ENCODE data around the gene ZEB2.

The ZEB2 gene

GRCh38 chr2:144474017-144474416 lies 45.9 kb downstream of the ZEB2 start:
- H3K27me3 ChIP-seq (ENCODE audit: insufficient read depth, poor library complexity, severe bottlenecking): no peaks in the 10 kb centered on the region
- TF ChIP-seq CTCF (IDR thresholded peaks at IDR 0.05; ENCODE audit: insufficient read depth, low read length): no peak
- TF ChIP-seq, protein P1, sequence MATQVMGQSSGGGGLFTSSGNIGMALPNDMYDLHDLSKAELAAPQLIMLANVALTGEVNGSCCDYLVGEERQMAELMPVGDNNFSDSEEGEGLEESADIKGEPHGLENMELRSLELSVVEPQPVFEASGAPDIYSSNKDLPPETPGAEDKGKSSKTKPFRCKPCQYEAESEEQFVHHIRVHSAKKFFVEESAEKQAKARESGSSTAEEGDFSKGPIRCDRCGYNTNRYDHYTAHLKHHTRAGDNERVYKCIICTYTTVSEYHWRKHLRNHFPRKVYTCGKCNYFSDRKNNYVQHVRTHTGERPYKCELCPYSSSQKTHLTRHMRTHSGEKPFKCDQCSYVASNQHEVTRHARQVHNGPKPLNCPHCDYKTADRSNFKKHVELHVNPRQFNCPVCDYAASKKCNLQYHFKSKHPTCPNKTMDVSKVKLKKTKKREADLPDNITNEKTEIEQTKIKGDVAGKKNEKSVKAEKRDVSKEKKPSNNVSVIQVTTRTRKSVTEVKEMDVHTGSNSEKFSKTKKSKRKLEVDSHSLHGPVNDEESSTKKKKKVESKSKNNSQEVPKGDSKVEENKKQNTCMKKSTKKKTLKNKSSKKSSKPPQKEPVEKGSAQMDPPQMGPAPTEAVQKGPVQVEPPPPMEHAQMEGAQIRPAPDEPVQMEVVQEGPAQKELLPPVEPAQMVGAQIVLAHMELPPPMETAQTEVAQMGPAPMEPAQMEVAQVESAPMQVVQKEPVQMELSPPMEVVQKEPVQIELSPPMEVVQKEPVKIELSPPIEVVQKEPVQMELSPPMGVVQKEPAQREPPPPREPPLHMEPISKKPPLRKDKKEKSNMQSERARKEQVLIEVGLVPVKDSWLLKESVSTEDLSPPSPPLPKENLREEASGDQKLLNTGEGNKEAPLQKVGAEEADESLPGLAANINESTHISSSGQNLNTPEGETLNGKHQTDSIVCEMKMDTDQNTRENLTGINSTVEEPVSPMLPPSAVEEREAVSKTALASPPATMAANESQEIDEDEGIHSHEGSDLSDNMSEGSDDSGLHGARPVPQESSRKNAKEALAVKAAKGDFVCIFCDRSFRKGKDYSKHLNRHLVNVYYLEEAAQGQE (IDR thresholded peaks at IDR 0.05; ENCODE audit: insufficient replicate concordance, low read depth): no peak
- no peak for TF ChIP-seq SPI1 (IDR thresholded peaks at IDR 0.05; ENCODE audit: borderline replicate concordance, low read depth)
- no peak for DNase-seq (ENCODE audit: low read depth in 1 of 2, low spot score in 1 of 2)
- no peak overlapping the region for H3K27ac ChIP-seq (replicated peaks)
- no peak overlapping the region for H3K4me3 ChIP-seq (replicated peaks; ENCODE audit: insufficient read depth, low read length)

GRCh38 chr2:144472911-144473310 lies 47.0 kb downstream of the ZEB2 start:
- no peak for DNase-seq (ENCODE audit: low read depth in 1 of 2, low spot score in 1 of 2)
- TF ChIP-seq POLR2AphosphoS5 (IDR thresholded peaks at IDR 0.05; ENCODE audit: low read depth) (no peak), CTCF (IDR thresholded peaks at IDR 0.05; ENCODE audit: insufficient read depth, low read length) (no peak), GABPA (IDR thresholded peaks at IDR 0.05; ENCODE audit: low read depth) (no peak), SPI1 (IDR thresholded peaks at IDR 0.05; ENCODE audit: borderline replicate concordance, low read depth) (no peak)
- TF ChIP-seq, protein P1 (IDR thresholded peaks at IDR 0.05; ENCODE audit: insufficient replicate concordance, low read depth): no peak
- H3K27me3 ChIP-seq (ENCODE audit: insufficient read depth, poor library complexity, severe bottlenecking): no peaks in the 10 kb centered on the region
- H3K4me3 ChIP-seq (replicated peaks; ENCODE audit: insufficient read depth, low read length): no peak overlapping the region
- no peak overlapping the region for H3K27ac ChIP-seq (replicated peaks)

- H3K4me3 ChIP-seq (replicated peaks; ENCODE audit: insufficient read depth, low read length): no peak overlapping the region
- DNase-seq (ENCODE audit: low read depth in 1 of 2, low spot score in 1 of 2): no peak
- no peaks in the 10 kb centered on the region for H3K27me3 ChIP-seq (ENCODE audit: insufficient read depth, poor library complexity, severe bottlenecking)
- no peak overlapping the region for H3K27ac ChIP-seq (replicated peaks)
- TF ChIP-seq, protein P1 (IDR thresholded peaks at IDR 0.05; ENCODE audit: insufficient replicate concordance, low read depth): no peak
- TF ChIP-seq CTCF (IDR thresholded peaks at IDR 0.05; ENCODE audit: insufficient read depth, low read length) (no peak), SPI1 (IDR thresholded peaks at IDR 0.05; ENCODE audit: borderline replicate concordance, low read depth) (no peak), GABPA (IDR thresholded peaks at IDR 0.05; ENCODE audit: low read depth) (no peak), POLR2AphosphoS5 (IDR thresholded peaks at IDR 0.05; ENCODE audit: low read depth) (no peak)
Observed at GRCh38 chr2:144472046-144472412, 47.9 kb downstream of the ZEB2 start.

Data from HL-60 (cell line).